ES-I3 (cell line): Measurements from ENCODE around the gene OSBPL1A.
"Not testable (repeated sequence)": the region's sequence is repeated elsewhere in the genome, so short reads cannot be mapped to it uniquely, and the experiment has no call there.

ENCODE experiments used
- H3K36me3 ChIP-seq: 2 replicates; pipeline ENCODE4 v1.6.1; 2013; ENCODE audit warnings: mild to moderate bottlenecking, low read length, control low read depth, moderate library complexity; ENCODE audit not compliant: insufficient read depth
- H3K4me1 ChIP-seq: 2 replicates; pipeline ENCODE4 v1.6.1; 2013; ENCODE audit warnings: mild to moderate bottlenecking, control low read depth, low read length; ENCODE audit not compliant: insufficient read depth
- H3K9ac ChIP-seq: 2 replicates; pipeline ENCODE4 v1.6.1; 2013; ENCODE audit warnings: low read depth, mild to moderate bottlenecking, low read length, moderate library complexity
- H3K9me3 ChIP-seq: 2 replicates; pipeline ENCODE4 v1.6.1; 2013; ENCODE audit warnings: mild to moderate bottlenecking, low read length, moderate library complexity; ENCODE audit not compliant: control insufficient read depth, insufficient read depth

Gene OSBPL1A

GRCh38 chr18:24380163-24380747 is 17.4 kb downstream of the OSBPL1A start:
- peaks cover 24% of the 10 kb centered on the region for H3K4me1 ChIP-seq
- H3K9me3 ChIP-seq, result no peaks in the 10 kb centered on the region
- no peak overlapping the region for H3K9ac ChIP-seq
- H3K36me3 ChIP-seq, result no peaks in the 10 kb centered on the region

- peaks cover 31% of the 10 kb centered on the region for H3K4me1 ChIP-seq
- no peak overlapping the region for H3K9ac ChIP-seq
- H3K9me3 ChIP-seq, result no peaks in the 10 kb centered on the region
- no peaks in the 10 kb centered on the region for H3K36me3 ChIP-seq
Observed at GRCh38 chr18:24378598-24378997, 19.0 kb downstream of the OSBPL1A start.

- not testable (repeated sequence) for H3K9ac ChIP-seq, H3K9me3 ChIP-seq, H3K36me3 ChIP-seq
- H3K4me1 ChIP-seq, result peaks cover 31% of the 10 kb centered on the region
Observed at GRCh38 chr18:24376531-24376930, 21.1 kb downstream of the OSBPL1A start.

- peaks cover 13% of the 10 kb centered on the region; the same call in 1 of the 2 replicates for H3K4me1 ChIP-seq
- no peak overlapping the region for H3K9ac ChIP-seq
- H3K9me3 ChIP-seq, result no peaks in the 10 kb centered on the region
- peaks cover 3% of the 10 kb centered on the region; the same call in 1 of the 2 replicates for H3K36me3 ChIP-seq
Observed at GRCh38 chr18:24373328-24373727, 24.3 kb downstream of the OSBPL1A start.

GRCh38 chr18:24372279-24372872 is 25.2 kb downstream of the OSBPL1A start:
- Histone ChIP-seq H3K4me1 (0 out of 2 replicates have a peak, but pooled peaks cover 9% of the 10 kb centered on the region), H3K36me3 (peaks cover 3% of the 10 kb centered on the region; the same call in 1 of the 2 replicates), H3K9ac (no peak overlapping the region), H3K9me3 (no peaks in the 10 kb centered on the region)

- Histone ChIP-seq H3K36me3 (peaks cover 8% of the 10 kb centered on the region; the same call in 1 of the 2 replicates), H3K9me3 (no peaks in the 10 kb centered on the region), H3K4me1 (0 out of 2 replicates have a peak, but pooled peaks cover 7% of the 10 kb centered on the region), H3K9ac (no peak overlapping the region)
Observed at GRCh38 chr18:24370120-24370519, 27.5 kb downstream of the OSBPL1A start.

- H3K36me3 ChIP-seq, result peaks cover 8% of the 10 kb centered on the region; the same call in 1 of the 2 replicates
- H3K9me3 ChIP-seq, result no peaks in the 10 kb centered on the region
- peaks cover 3% of the 10 kb centered on the region; the same call in 1 of the 2 replicates for H3K4me1 ChIP-seq
- H3K9ac ChIP-seq, result no peak overlapping the region
Observed at GRCh38 chr18:24369426-24369825, 28.2 kb downstream of the OSBPL1A start.

GRCh38 chr18:24368749-24369148 is 28.9 kb downstream of the OSBPL1A start:
- Histone ChIP-seq H3K9ac (no peak overlapping the region), H3K9me3 (no peaks in the 10 kb centered on the region), H3K36me3 (peaks cover 10% of the 10 kb centered on the region; the same call in 1 of the 2 replicates), H3K4me1 (no peaks in the 10 kb centered on the region; the same call in 1 of the 2 replicates)

GRCh38 chr18:24366328-24366727 is 31.3 kb downstream of the OSBPL1A start:
- H3K9me3 ChIP-seq, result no peaks in the 10 kb centered on the region
- H3K4me1 ChIP-seq, result peaks cover 12% of the 10 kb centered on the region; the same call in 1 of the 2 replicates
- peaks cover 10% of the 10 kb centered on the region; the same call in 1 of the 2 replicates for H3K36me3 ChIP-seq
- no peak overlapping the region for H3K9ac ChIP-seq

- Histone ChIP-seq H3K9ac (no peak overlapping the region), H3K36me3 (peaks cover 10% of the 10 kb centered on the region; the same call in 1 of the 2 replicates), H3K4me1 (peaks cover 12% of the 10 kb centered on the region; the same call in 1 of the 2 replicates), H3K9me3 (no peaks in the 10 kb centered on the region)
Observed at GRCh38 chr18:24364177-24364576, 33.4 kb downstream of the OSBPL1A start.

GRCh38 chr18:24362757-24363156 is 34.9 kb downstream of the OSBPL1A start:
- Histone ChIP-seq H3K9me3 (no peaks in the 10 kb centered on the region), H3K4me1 (peaks cover 12% of the 10 kb centered on the region; the same call in 1 of the 2 replicates), H3K36me3 (peaks cover 7% of the 10 kb centered on the region), H3K9ac (no peak overlapping the region)

GRCh38 chr18:24359787-24360530 is 37.7 kb downstream of the OSBPL1A start:
- peaks cover 12% of the 10 kb centered on the region; the same call in 1 of the 2 replicates for H3K4me1 ChIP-seq
- H3K9ac ChIP-seq, H3K9me3 ChIP-seq, H3K36me3 ChIP-seq: not testable (repeated sequence)

- H3K9me3 ChIP-seq, result no peaks in the 10 kb centered on the region
- H3K36me3 ChIP-seq, result no peaks in the 10 kb centered on the region; the same call in 1 of the 2 replicates
- peaks cover 4% of the 10 kb centered on the region; the same call in 1 of the 2 replicates for H3K4me1 ChIP-seq
- H3K9ac ChIP-seq, result no peak overlapping the region
Observed at GRCh38 chr18:24354278-24354677, 43.3 kb downstream of the OSBPL1A start.

GRCh38 chr18:24346254-24346653 is 51.4 kb downstream of the OSBPL1A start:
- Histone ChIP-seq H3K9me3 (no peaks in the 10 kb centered on the region), H3K4me1 (peaks cover 4% of the 10 kb centered on the region; the same call in 1 of the 2 replicates), H3K36me3 (no peaks in the 10 kb centered on the region), H3K9ac (no peak overlapping the region)
